ENCODE results near the gene RAF1. TPM values are rescaled to one million over a fixed set of nuclear protein-coding genes. Genes with fewer than 3 reads are reported as not detected.

Gene RAF1
- total RNA-seq, 1 donor from 2014 or later: 122 TPM

- no peak for DNase-seq (ENCODE audit: low read depth)
These were observed 70.4 kb downstream of the RAF1 start for GRCh38 chr3:12593473-12593872.

GRCh38 chr3:12591997-12592715 lies 71.8 kb downstream of the RAF1 start:
- DNase-seq (ENCODE audit: low read depth): no peak

GRCh38 chr3:12591456-12591855 lies 72.5 kb downstream of the RAF1 start:
- DNase-seq (ENCODE audit: low read depth): no peak

GRCh38 chr3:12590096-12590495 lies 73.8 kb downstream of the RAF1 start:
- DNase-seq (ENCODE audit: low read depth): no peak

- peak; percentile 37 for DNase-seq (ENCODE audit: low read depth)
These were observed 75.6 kb downstream of the RAF1 start for GRCh38 chr3:12588039-12589009.

- DNase-seq (ENCODE audit: low read depth): no peak
These were observed 77.5 kb downstream of the RAF1 start for GRCh38 chr3:12586403-12586802.

- no peak for DNase-seq (ENCODE audit: low read depth)
These were observed 77.9 kb downstream of the RAF1 start for GRCh38 chr3:12585970-12586369.

- no peak for DNase-seq (ENCODE audit: low read depth)
These were observed 78.7 kb downstream of the RAF1 start for GRCh38 chr3:12585181-12585580.

- no peak for DNase-seq (ENCODE audit: low read depth)
These were observed 79.8 kb downstream of the RAF1 start for GRCh38 chr3:12584083-12584482.

GRCh38 chr3:12583280-12583679 lies 80.6 kb downstream of the RAF1 start:
- DNase-seq (ENCODE audit: low read depth): no peak

- DNase-seq (ENCODE audit: low read depth): no peak
These were observed 81.2 kb downstream of the RAF1 start for GRCh38 chr3:12582730-12583129.

GRCh38 chr3:12579905-12580304 lies 84.0 kb downstream of the RAF1 start:
- DNase-seq (ENCODE audit: low read depth): no peak

- DNase-seq (ENCODE audit: low read depth): no peak
These were observed 84.5 kb downstream of the RAF1 start for GRCh38 chr3:12579456-12579855.

- DNase-seq (ENCODE audit: low read depth): no peak
These were observed 85.2 kb downstream of the RAF1 start for GRCh38 chr3:12578742-12579141.

GRCh38 chr3:12577379-12577778 lies 86.5 kb downstream of the RAF1 start:
- DNase-seq (ENCODE audit: low read depth): no peak

GRCh38 chr3:12574661-12575060 lies 89.3 kb downstream of the RAF1 start:
- DNase-seq (ENCODE audit: low read depth): no peak

GRCh38 chr3:12574131-12574530 lies 89.8 kb downstream of the RAF1 start:
- DNase-seq (ENCODE audit: low read depth): no peak

- no peak for DNase-seq (ENCODE audit: low read depth)
These were observed 91.9 kb downstream of the RAF1 start for GRCh38 chr3:12571986-12572385.

- DNase-seq (ENCODE audit: low read depth): peak; percentile 25
These were observed 94.1 kb downstream of the RAF1 start for GRCh38 chr3:12569836-12570235.

GRCh38 chr3:12568747-12569146 lies 95.2 kb downstream of the RAF1 start:
- DNase-seq (ENCODE audit: low read depth): no peak

GRCh38 chr3:12566976-12567375 lies 96.9 kb downstream of the RAF1 start:
- no peak for DNase-seq (ENCODE audit: low read depth)

GRCh38 chr3:12562451-12562850 lies 101.5 kb downstream of the RAF1 start:
- DNase-seq (ENCODE audit: low read depth): no peak
